ENCODE results near the gene THYN1. TPM values are rescaled to one million over a fixed set of nuclear protein-coding genes. Genes with fewer than 3 reads are reported as not detected.

THYN1 gene
- total RNA-seq, 2 experiments from 2014 or later, result 70.1 to 75.3 TPM

- Mint-ChIP-seq H3K4me1 (ENCODE audit: low read depth) (peaks cover 65% of the 10 kb centered on the region), H3K27ac (no peak overlapping the region), H3K9me3 (no peaks in the 10 kb centered on the region), H3K36me3 (ENCODE audit: low read depth) (peaks cover 17% of the 10 kb centered on the region), H3K4me3 (peak overlapping the region; percentile 95), H3K27me3 (no peaks in the 10 kb centered on the region)
- ChIA-PET CTCF (interaction anchor here (1.2 to 3.6 kb wide), 3 partner anchors 7 to 19 kb away, joined by 4 to 18 read pairs (median 11); no protein-coding TSS in a partner anchor), POLR2A (interaction anchor here (2.5 to 5.3 kb wide), 2 partner anchors 12 to 50 kb away, joined by 13 to 28 read pairs; partner anchors contain the start of gene GLB1L3)
- no peak for TF ChIP-seq CTCF (IDR thresholded peaks at IDR 0.05)
- intact Hi-C loops (cut with micrococcal nuclease), result loop anchor here (10.0 kb wide), 1 partner anchor 282 kb away; no protein-coding TSS in a partner anchor
- DNase-seq (no peak), ATAC-seq (no peak)
These were observed 26.3 kb downstream of the THYN1 start for GRCh38 chr11:134226806-134227325.

- peak overlapping the region; percentile 95 for H3K4me3 Mint-ChIP-seq
- TF ChIP-seq CTCF (IDR thresholded peaks at IDR 0.05), result no peak
- H3K36me3 Mint-ChIP-seq (ENCODE audit: low read depth), result peaks cover 26% of the 10 kb centered on the region
- intact Hi-C loops (cut with micrococcal nuclease), result loop anchor here (10.0 kb wide), 1 partner anchor 280 kb away; no protein-coding TSS in a partner anchor
- no peaks in the 10 kb centered on the region for H3K9me3 Mint-ChIP-seq
- peak overlapping the region; percentile 89 for H3K27ac Mint-ChIP-seq
- no peaks in the 10 kb centered on the region for H3K27me3 Mint-ChIP-seq
- POLR2A ChIA-PET, result interaction anchor here (0.6 to 5.3 kb wide), 19 partner anchors 10 to 269 kb away, joined by 3 to 28 read pairs (median 4); partner anchors contain the start of genes ACAD8, GLB1L3 and THYN1
- DNase-seq, result peak; percentile 86
- CTCF ChIA-PET, result interaction anchor here (0.7 to 3.6 kb wide), 9 partner anchors 9 to 297 kb away, joined by 3 to 18 read pairs (median 5); partner anchors contain the start of genes ACAD8, GLB1L3 and THYN1
- ATAC-seq, result peak; percentile 43
- peaks cover 65% of the 10 kb centered on the region for H3K4me1 Mint-ChIP-seq (ENCODE audit: low read depth)
These were observed 28.2 kb downstream of the THYN1 start for GRCh38 chr11:134224710-134225664.

- ChIA-PET POLR2A (interaction anchor here (0.8 to 5.3 kb wide), 19 partner anchors 11 to 279 kb away, joined by 3 to 28 read pairs (median 4); partner anchors contain the start of genes ACAD8, GLB1L3 and THYN1), CTCF (interaction anchor here (0.7 to 3.6 kb wide), 12 partner anchors 10 to 296 kb away, joined by 3 to 18 read pairs (median 5); partner anchors contain the start of genes ACAD8, GLB1L3 and THYN1)
- Mint-ChIP-seq H3K9me3 (no peaks in the 10 kb centered on the region), H3K4me3 (peak within 1 kb of the TSS; percentile 95), H3K36me3 (ENCODE audit: low read depth) (peaks cover 30% of the 10 kb centered on the region), H3K27me3 (no peaks in the 10 kb centered on the region), H3K4me1 (ENCODE audit: low read depth) (peaks cover 58% of the 10 kb centered on the region), H3K27ac (peak within 1 kb of the TSS; percentile 96)
- intact Hi-C loops (cut with micrococcal nuclease), result loop anchor here (10.0 kb wide), 1 partner anchor 279 kb away; no protein-coding TSS in a partner anchor
- no peak for TF ChIP-seq CTCF (IDR thresholded peaks at IDR 0.05)
- DNase-seq (peak; percentile 99), ATAC-seq (peak; percentile 78)
These were observed 29.1 kb downstream of the THYN1 start, which contains the start of the genes NCAPD3 and VPS26B for GRCh38 chr11:134223836-134224709. Gene NCAPD3, minus strand, starts transcription at chr11:134223967. Its CDS starts 41 bp downstream, at chr11:134223926. Gene VPS26B, plus strand, starts transcription at chr11:134224671. Its CDS starts 452 bp downstream, at chr11:134225123.

GRCh38 chr11:134223121-134223520 lies 30.0 kb downstream of the THYN1 start:
- Mint-ChIP-seq H3K36me3 (ENCODE audit: low read depth) (peaks cover 40% of the 10 kb centered on the region), H3K9me3 (no peaks in the 10 kb centered on the region), H3K27ac (peak overlapping the region; percentile 96), H3K27me3 (no peaks in the 10 kb centered on the region), H3K4me1 (ENCODE audit: low read depth) (peaks cover 59% of the 10 kb centered on the region), H3K4me3 (peak overlapping the region; percentile 93)
- POLR2A ChIA-PET, result interaction anchor here (1.0 to 5.3 kb wide), 6 partner anchors 11 to 278 kb away, joined by 3 to 28 read pairs (median 8); partner anchors contain the start of genes ACAD8, GLB1L3 and THYN1
- intact Hi-C loops (cut with micrococcal nuclease), result loop anchor here (10.0 kb wide), 1 partner anchor 278 kb away; no protein-coding TSS in a partner anchor
- DNase-seq (peak; percentile 41), ATAC-seq (no peak)
- CTCF ChIA-PET, result interaction anchor here (0.7 to 2.1 kb wide), 4 partner anchors 16 to 275 kb away, joined by 3 to 8 read pairs (median 5); no protein-coding TSS in a partner anchor
- no peak for TF ChIP-seq CTCF (IDR thresholded peaks at IDR 0.05)
